Activated T-cell treated with anti-CD3 and anti-CD28 coated beads, Interleukin-2, amount 50 U/mL, for 4 hours (primary cell): ENCODE results near the gene AIMP1. TPM values are rescaled to one million over a fixed set of nuclear protein-coding genes. Genes with fewer than 3 reads are reported as not detected.

ENCODE experiments used
- ATAC-seq, 2 donors: fragments of 200-7000 bp; cut with Tn5 transposase; one replicate each; pipeline ENCODE4 v1.10.0; 2021
- DNase-seq: peaks from one replicate; pipeline ENCODE4 v3.0.0-alpha.2; 2020
- H3K27me3 Mint-ChIP-seq: one replicate; pipeline ENCODE4 v1.8.0; 2021; ENCODE audit warnings: low read depth, mixed read lengths
- H3K36me3 Mint-ChIP-seq: one replicate; pipeline ENCODE4 v1.8.0; 2022; ENCODE audit warnings: mixed read lengths; ENCODE audit not compliant: insufficient read depth
- H3K4me1 Mint-ChIP-seq: one replicate; pipeline ENCODE4 v1.8.0; 2021; ENCODE audit warnings: low read depth, mixed read lengths
- H3K4me3 Mint-ChIP-seq: one replicate; pipeline ENCODE4 v1.8.0; 2021; ENCODE audit warnings: mild to moderate bottlenecking, moderate library complexity, mixed read lengths
- H3K9me3 Mint-ChIP-seq: one replicate; pipeline ENCODE4 v1.8.0; 2021; ENCODE audit warnings: mixed read lengths
- total RNA-seq, 3 donors: library from RNA; stranded (reverse); gene quantifications; one replicate each; pipeline ENCODE4 v1.2.1, GENCODE V29; 2021

The AIMP1 gene
- total RNA-seq, 3 donors from 2014 or later, result 73.8 to 89.3 (median 74.8) TPM

- no peaks in the 10 kb centered on the region for H3K27me3 Mint-ChIP-seq
- ATAC-seq (no peak), DNase-seq (no peak)
- H3K4me1 Mint-ChIP-seq, result no peaks in the 10 kb centered on the region
- peaks cover 16% of the 10 kb centered on the region for H3K36me3 Mint-ChIP-seq
- H3K4me3 Mint-ChIP-seq, result no peak overlapping the region
- no peaks in the 10 kb centered on the region for H3K9me3 Mint-ChIP-seq
These were observed 34.7 kb downstream of the AIMP1 start for GRCh38 chr4:106351016-106351415.

GRCh38 chr4:106353786-106354185, 37.4 kb downstream of the AIMP1 start:
- H3K9me3 Mint-ChIP-seq, result no peaks in the 10 kb centered on the region
- DNase-seq (no peak), ATAC-seq (no peak)
- H3K4me3 Mint-ChIP-seq, result no peak overlapping the region
- no peaks in the 10 kb centered on the region for H3K27me3 Mint-ChIP-seq
- H3K4me1 Mint-ChIP-seq, result no peaks in the 10 kb centered on the region
- peaks cover 8% of the 10 kb centered on the region for H3K36me3 Mint-ChIP-seq

GRCh38 chr4:106355193-106355592, 38.8 kb downstream of the AIMP1 start:
- Mint-ChIP-seq H3K27me3 (no peaks in the 10 kb centered on the region), H3K4me1 (no peaks in the 10 kb centered on the region), H3K4me3 (no peak overlapping the region), H3K36me3 (peaks cover 3% of the 10 kb centered on the region), H3K9me3 (no peaks in the 10 kb centered on the region)
- DNase-seq (no peak), ATAC-seq (no peak)

GRCh38 chr4:106358899-106359298, 42.5 kb downstream of the AIMP1 start:
- peaks cover 6% of the 10 kb centered on the region for H3K27me3 Mint-ChIP-seq
- H3K4me3 Mint-ChIP-seq, result no peak overlapping the region
- ATAC-seq, result no peak
- H3K36me3 Mint-ChIP-seq, result no peaks in the 10 kb centered on the region
- no peaks in the 10 kb centered on the region for H3K4me1 Mint-ChIP-seq
- DNase-seq, result no peak
- no peaks in the 10 kb centered on the region for H3K9me3 Mint-ChIP-seq

- Mint-ChIP-seq H3K9me3 (no peaks in the 10 kb centered on the region), H3K36me3 (no peaks in the 10 kb centered on the region), H3K27me3 (peaks cover 11% of the 10 kb centered on the region), H3K4me1 (no peaks in the 10 kb centered on the region), H3K4me3 (no peak overlapping the region)
- ATAC-seq (no peak), DNase-seq (no peak)
These were observed 45.9 kb downstream of the AIMP1 start for GRCh38 chr4:106362086-106362825.

GRCh38 chr4:106364282-106364681, 47.9 kb downstream of the AIMP1 start:
- H3K27me3 Mint-ChIP-seq, result peaks cover 16% of the 10 kb centered on the region
- H3K36me3 Mint-ChIP-seq, result no peaks in the 10 kb centered on the region

GRCh38 chr4:106365613-106366012, 49.3 kb downstream of the AIMP1 start:
- no peak for DNase-seq
- H3K4me1 Mint-ChIP-seq, result peaks cover 3% of the 10 kb centered on the region

More at GRCh38 chr4:106364282-106364681, 47.9 kb downstream of the AIMP1 start:
- H3K9me3 Mint-ChIP-seq, result no peaks in the 10 kb centered on the region
- ATAC-seq, result no peak
- H3K4me3 Mint-ChIP-seq, result no peak overlapping the region
- no peaks in the 10 kb centered on the region for H3K4me1 Mint-ChIP-seq
- no peak for DNase-seq

GRCh38 chr4:106366026-106366425, 49.7 kb downstream of the AIMP1 start:
- no peaks in the 10 kb centered on the region for H3K9me3 Mint-ChIP-seq
- DNase-seq (no peak), ATAC-seq (no peak)
- H3K27me3 Mint-ChIP-seq, result peaks cover 23% of the 10 kb centered on the region
- H3K4me3 Mint-ChIP-seq, result no peak overlapping the region
- peaks cover 3% of the 10 kb centered on the region for H3K4me1 Mint-ChIP-seq
- no peaks in the 10 kb centered on the region for H3K36me3 Mint-ChIP-seq

More at GRCh38 chr4:106365613-106366012, 49.3 kb downstream of the AIMP1 start:
- ATAC-seq, result no peak
- H3K4me3 Mint-ChIP-seq, result no peak overlapping the region
- H3K9me3 Mint-ChIP-seq, result no peaks in the 10 kb centered on the region
- H3K36me3 Mint-ChIP-seq, result no peaks in the 10 kb centered on the region
- H3K27me3 Mint-ChIP-seq, result peaks cover 23% of the 10 kb centered on the region

- no peak for DNase-seq
- H3K4me3 Mint-ChIP-seq, result no peak overlapping the region
- H3K4me1 Mint-ChIP-seq, result peaks cover 3% of the 10 kb centered on the region
- H3K36me3 Mint-ChIP-seq, result no peaks in the 10 kb centered on the region
- ATAC-seq, result no peak
- H3K27me3 Mint-ChIP-seq, result peaks cover 21% of the 10 kb centered on the region
- H3K9me3 Mint-ChIP-seq, result no peaks in the 10 kb centered on the region
These were observed 50.7 kb downstream of the AIMP1 start for GRCh38 chr4:106367072-106367471.

- Mint-ChIP-seq H3K9me3 (no peaks in the 10 kb centered on the region), H3K36me3 (no peaks in the 10 kb centered on the region), H3K4me1 (peaks cover 3% of the 10 kb centered on the region), H3K4me3 (no peak within 1 kb of the TSS), H3K27me3 (peaks cover 23% of the 10 kb centered on the region)
- ATAC-seq, result no peak
- no peak for DNase-seq
These were observed 52.3 kb downstream of the AIMP1 start, which contains the start of gene GIMD1 for GRCh38 chr4:106368678-106369077. Gene GIMD1, minus strand, starts transcription at chr4:106368778. Its CDS starts 1,343 bp downstream, at chr4:106367435.

- peaks cover 23% of the 10 kb centered on the region for H3K27me3 Mint-ChIP-seq
- no peaks in the 10 kb centered on the region for H3K9me3 Mint-ChIP-seq
- no peak for DNase-seq
- H3K4me1 Mint-ChIP-seq, result peaks cover 3% of the 10 kb centered on the region
- no peak overlapping the region for H3K4me3 Mint-ChIP-seq
- no peak for ATAC-seq
- no peaks in the 10 kb centered on the region for H3K36me3 Mint-ChIP-seq
These were observed 53.2 kb downstream of the AIMP1 start for GRCh38 chr4:106369456-106370060.

GRCh38 chr4:106370214-106370613, 53.9 kb downstream of the AIMP1 start:
- ATAC-seq (no peak), DNase-seq (no peak)
- Mint-ChIP-seq H3K9me3 (no peaks in the 10 kb centered on the region), H3K27me3 (peaks cover 23% of the 10 kb centered on the region), H3K4me3 (no peak overlapping the region), H3K4me1 (peaks cover 3% of the 10 kb centered on the region), H3K36me3 (no peaks in the 10 kb centered on the region)

GRCh38 chr4:106371161-106371560, 54.8 kb downstream of the AIMP1 start:
- peaks cover 3% of the 10 kb centered on the region for H3K4me1 Mint-ChIP-seq
- DNase-seq, result no peak

GRCh38 chr4:106373026-106373425, 56.7 kb downstream of the AIMP1 start:
- no peaks in the 10 kb centered on the region for H3K36me3 Mint-ChIP-seq
- ATAC-seq, result no peak
- no peak overlapping the region for H3K4me3 Mint-ChIP-seq
- H3K4me1 Mint-ChIP-seq, result peaks cover 3% of the 10 kb centered on the region
- peaks cover 21% of the 10 kb centered on the region for H3K27me3 Mint-ChIP-seq
- no peak for DNase-seq
- no peaks in the 10 kb centered on the region for H3K9me3 Mint-ChIP-seq

More at GRCh38 chr4:106371161-106371560, 54.8 kb downstream of the AIMP1 start:
- ATAC-seq, result no peak
- Mint-ChIP-seq H3K9me3 (no peaks in the 10 kb centered on the region), H3K27me3 (peaks cover 23% of the 10 kb centered on the region), H3K36me3 (no peaks in the 10 kb centered on the region), H3K4me3 (no peak overlapping the region)

- H3K27me3 Mint-ChIP-seq, result no peaks in the 10 kb centered on the region
- H3K36me3 Mint-ChIP-seq, result no peaks in the 10 kb centered on the region
- DNase-seq (no peak), ATAC-seq (no peak)
- no peak overlapping the region for H3K4me3 Mint-ChIP-seq
- no peaks in the 10 kb centered on the region for H3K4me1 Mint-ChIP-seq
- no peaks in the 10 kb centered on the region for H3K9me3 Mint-ChIP-seq
These were observed 63.8 kb downstream of the AIMP1 start for GRCh38 chr4:106380179-106380578.
